Lung (tissue), 12 donors: ENCODE data around the gene PTPRJ. TPM values are rescaled to one million over a fixed set of nuclear protein-coding genes. Genes with fewer than 3 reads are reported as not detected.

ENCODE experiments used
- ATAC-seq: fragments of 200-7000 bp; cut with Tn5 transposase; one replicate; pipeline ENCODE4 v1.9.1; 2020; ENCODE audit warnings: moderate number of reproducible peaks; ENCODE audit not compliant: insufficient read depth, low FRiP score
- DNase-seq, 3 donors: peaks; one replicate each; pipeline ENCODE4 v3.0.0-alpha.2; 2013 to 2017
- H3K27ac ChIP-seq, 2 donors: one replicate each; pipeline ENCODE4 v1.5.1; 2013; ENCODE audit warnings: mild to moderate bottlenecking in 2 of 2, moderate library complexity in 2 of 2, control low read depth in 1 of 2, inconsistent platforms in 1 of 2, low read depth in 1 of 2, low read length in 1 of 2
- H3K27me3 ChIP-seq, 3 donors: one replicate each; pipeline ENCODE4 v1.5.1; 2013; ENCODE audit warnings: low read length in 2 of 3; ENCODE audit not compliant: control insufficient read depth in 3 of 3, insufficient read depth in 3 of 3
- H3K36me3 ChIP-seq, 4 donors: one replicate each; pipeline ENCODE4 v1.5.1; 2013; ENCODE audit warnings: low read length in 4 of 4, mild to moderate bottlenecking in 1 of 4, moderate library complexity in 1 of 4; ENCODE audit not compliant: control insufficient read depth in 4 of 4, insufficient read depth in 4 of 4
- H3K4me1 ChIP-seq, 5 donors: one replicate each; pipeline ENCODE4 v1.5.1; 2013; ENCODE audit warnings: low read length in 5 of 5, mild to moderate bottlenecking in 2 of 5, moderate library complexity in 1 of 5; ENCODE audit not compliant: control insufficient read depth in 5 of 5, insufficient read depth in 5 of 5
- H3K4me3 ChIP-seq: one replicate; pipeline ENCODE4 v1.5.1; 2013; ENCODE audit warnings: mild to moderate bottlenecking, control low read depth, moderate library complexity
- H3K9ac ChIP-seq, 2 donors: one replicate each; pipeline ENCODE4 v1.5.1; 2013; ENCODE audit warnings: low read length in 2 of 2, control low read depth in 1 of 2; ENCODE audit not compliant: insufficient read depth in 1 of 2
- H3K9me3 ChIP-seq, 4 donors: one replicate each; pipeline ENCODE4 v1.5.1; 2013; ENCODE audit warnings: low read length in 3 of 4, mild to moderate bottlenecking in 1 of 4, moderate library complexity in 1 of 4; ENCODE audit not compliant: control insufficient read depth in 4 of 4, insufficient read depth in 3 of 4
- WGBS, 2 donors: extraction: QIAGEN DNeasy Blood & Tissue Kit; methylation state at CpG; one replicate each; pipeline ENCODE4 v1.1.7; 2013; 5-methylcytosine and 5-hydroxymethylcytosine counted together
- polyA plus RNA-seq, 2 donors: library from polyadenylated mRNA; stranded (reverse); fragments of 200-250 nt; gene quantifications; one replicate each; pipeline ENCODE4 v1.2.1, GENCODE V29; 2013
- total RNA-seq, 2 donors: library from RNA; depleted of rRNA in 1 of 2; stranded (reverse); fragments of >200 nt in 1 of 2; gene quantifications; one replicate each; pipeline ENCODE4 v1.2.1, GENCODE V29; 2014 to 2021
- TF ChIP-seq, protein P1 (sequence below): IDR thresholded peaks from 2 replicates; pipeline ENCODE4 v1.5.1; 2012; ENCODE audit warnings: mild to moderate bottlenecking; ENCODE audit errors: control extremely low read depth, extremely low read depth
- donor health status: control.
- donor health status: control.
- donor health status: Bipolar disorder and iron deficiency.
- donor health status: healthy.
- donor health status: DM: yes; HTN: yes; CAD: no.

The PTPRJ gene
- total and polyA plus RNA-seq, 4 donors = 3.9 to 51.4 (median 32.0) TPM

DNA sequence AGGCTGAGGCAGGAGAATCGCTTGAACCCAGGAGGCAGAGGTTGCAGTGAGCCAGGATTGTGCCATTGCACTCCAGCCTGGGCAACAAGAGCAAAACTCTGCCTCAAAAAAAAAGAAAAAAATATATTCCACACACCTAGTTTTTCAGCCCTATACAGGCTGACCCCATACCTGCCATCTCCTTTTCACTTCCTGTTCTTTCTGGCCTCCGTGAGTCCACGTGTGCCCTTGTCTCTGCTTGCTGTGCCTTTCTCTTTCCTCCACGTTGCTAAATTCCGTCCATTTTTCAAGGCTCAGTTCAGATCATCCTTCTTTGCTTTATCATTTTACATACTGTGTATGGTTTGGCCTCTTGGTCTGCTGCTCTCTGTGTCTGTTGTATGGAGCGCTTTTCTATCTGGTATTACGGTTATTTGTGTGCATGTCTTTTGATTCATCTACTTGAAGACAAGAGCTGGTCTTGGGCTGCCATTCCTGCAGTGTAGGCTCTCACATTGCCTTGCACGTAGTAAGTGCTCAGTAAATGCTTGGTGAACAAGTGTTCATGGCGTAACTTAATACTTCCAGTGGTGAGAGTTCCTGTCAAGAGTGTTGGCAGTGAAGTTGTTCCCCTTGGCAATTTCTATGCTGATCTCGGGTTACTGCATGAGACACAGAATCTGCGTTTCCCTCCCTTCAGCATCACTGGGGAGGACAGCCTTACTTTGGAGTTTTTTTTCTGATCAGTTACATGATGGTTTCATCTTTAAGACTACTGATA lies 57.5 kb downstream of the PTPRJ start:
- Histone ChIP-seq H3K4me3 (no peak overlapping the region), H3K9ac (no peak overlapping the region), H3K27ac (no peak overlapping the region), H3K27me3 (no peaks in the 10 kb centered on the region), H3K36me3 (no peaks in the 10 kb centered on the region), H3K4me1 (peaks cover 0 to 10% (median 4%) of the 10 kb centered on the region in 5 donors), H3K9me3 (no peaks in the 10 kb centered on the region)
- WGBS, 2 donors = 85 to 87% methylated on average over 11 of the region's 11 CpGs
- no peak for DNase-seq
- ATAC-seq = no peak
- TF ChIP-seq, protein P1, sequence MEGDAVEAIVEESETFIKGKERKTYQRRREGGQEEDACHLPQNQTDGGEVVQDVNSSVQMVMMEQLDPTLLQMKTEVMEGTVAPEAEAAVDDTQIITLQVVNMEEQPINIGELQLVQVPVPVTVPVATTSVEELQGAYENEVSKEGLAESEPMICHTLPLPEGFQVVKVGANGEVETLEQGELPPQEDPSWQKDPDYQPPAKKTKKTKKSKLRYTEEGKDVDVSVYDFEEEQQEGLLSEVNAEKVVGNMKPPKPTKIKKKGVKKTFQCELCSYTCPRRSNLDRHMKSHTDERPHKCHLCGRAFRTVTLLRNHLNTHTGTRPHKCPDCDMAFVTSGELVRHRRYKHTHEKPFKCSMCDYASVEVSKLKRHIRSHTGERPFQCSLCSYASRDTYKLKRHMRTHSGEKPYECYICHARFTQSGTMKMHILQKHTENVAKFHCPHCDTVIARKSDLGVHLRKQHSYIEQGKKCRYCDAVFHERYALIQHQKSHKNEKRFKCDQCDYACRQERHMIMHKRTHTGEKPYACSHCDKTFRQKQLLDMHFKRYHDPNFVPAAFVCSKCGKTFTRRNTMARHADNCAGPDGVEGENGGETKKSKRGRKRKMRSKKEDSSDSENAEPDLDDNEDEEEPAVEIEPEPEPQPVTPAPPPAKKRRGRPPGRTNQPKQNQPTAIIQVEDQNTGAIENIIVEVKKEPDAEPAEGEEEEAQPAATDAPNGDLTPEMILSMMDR = no peak

- 91 to 93% methylated on average over 13 of the region's 13 CpGs for WGBS, 2 donors
- Histone ChIP-seq H3K4me3 (no peak overlapping the region), H3K4me1 (peaks cover 0 to 7% (median 4%) of the 10 kb centered on the region in 5 donors), H3K9ac (no peak overlapping the region), H3K27ac (no peak overlapping the region), H3K9me3 (no peaks in the 10 kb centered on the region), H3K36me3 (no peaks in the 10 kb centered on the region), H3K27me3 (no peaks in the 10 kb centered on the region)
- ATAC-seq (no peak), DNase-seq (no peak)
- TF ChIP-seq, protein P1 = no peak
Measured at GRCh38 chr11:48040830-48041444, 60.6 kb downstream of the PTPRJ start.

DNA sequence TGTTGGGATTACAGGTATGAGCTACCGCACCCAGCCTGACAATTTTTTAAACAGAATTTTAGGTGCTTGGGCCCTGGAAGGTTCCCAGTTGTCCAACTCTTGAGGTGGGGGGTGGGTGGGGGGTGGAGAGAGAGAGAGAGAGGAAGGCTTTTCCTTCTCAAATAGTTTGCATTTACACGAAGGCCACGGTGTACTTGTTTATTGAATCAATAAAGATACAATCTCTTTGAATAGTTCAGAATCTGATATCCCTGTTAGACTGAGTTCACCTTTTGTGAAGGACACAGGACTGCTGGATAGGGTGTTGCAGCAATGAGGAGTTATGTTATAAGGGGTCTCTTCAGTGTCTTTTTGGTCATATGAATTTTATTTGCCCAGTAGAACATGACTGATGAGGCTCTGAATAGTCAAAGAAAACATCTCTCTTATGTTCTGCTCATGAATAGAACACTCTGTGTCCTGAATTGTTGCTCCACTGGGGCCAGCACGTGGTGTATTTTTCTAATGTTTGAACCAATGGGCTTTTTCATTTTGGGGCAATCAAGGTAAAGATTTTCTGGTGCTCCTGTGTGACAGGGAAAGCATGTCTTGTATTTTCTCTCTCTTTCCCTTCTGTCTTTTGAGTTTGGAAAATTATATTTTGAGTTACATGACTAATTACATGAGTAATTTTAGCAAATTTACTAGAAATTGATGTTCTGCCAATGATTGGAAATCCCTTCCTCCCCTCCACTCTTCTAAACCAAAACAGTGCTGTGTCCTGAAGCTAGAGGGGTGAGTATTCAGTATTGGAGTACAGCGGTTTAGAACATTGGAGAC lies 61.7 kb downstream of the PTPRJ start:
- ATAC-seq (no peak), DNase-seq (no peak)
- 74 to 80% methylated on average over 5 of the region's 5 CpGs for WGBS, 2 donors
- Histone ChIP-seq H3K9ac (no peak overlapping the region), H3K4me1 (peaks cover 0 to 7% (median 0%) of the 10 kb centered on the region in 5 donors), H3K4me3 (no peak overlapping the region), H3K27me3 (no peaks in the 10 kb centered on the region), H3K9me3 (no peaks in the 10 kb centered on the region), H3K27ac (no peak overlapping the region), H3K36me3 (no peaks in the 10 kb centered on the region)
- TF ChIP-seq, protein P1 = no peak
